NOMO-1 (cell line): ENCODE data around the gene STK32B.

Experiments used
- DNase-seq, 2 experiments: peaks; one replicate each; lab custom pipeline; 2025; ENCODE audit not compliant: unreplicated experiment in 2 of 2; lab: John Stamatoyannopoulos, UW

STK32B gene

DNA sequence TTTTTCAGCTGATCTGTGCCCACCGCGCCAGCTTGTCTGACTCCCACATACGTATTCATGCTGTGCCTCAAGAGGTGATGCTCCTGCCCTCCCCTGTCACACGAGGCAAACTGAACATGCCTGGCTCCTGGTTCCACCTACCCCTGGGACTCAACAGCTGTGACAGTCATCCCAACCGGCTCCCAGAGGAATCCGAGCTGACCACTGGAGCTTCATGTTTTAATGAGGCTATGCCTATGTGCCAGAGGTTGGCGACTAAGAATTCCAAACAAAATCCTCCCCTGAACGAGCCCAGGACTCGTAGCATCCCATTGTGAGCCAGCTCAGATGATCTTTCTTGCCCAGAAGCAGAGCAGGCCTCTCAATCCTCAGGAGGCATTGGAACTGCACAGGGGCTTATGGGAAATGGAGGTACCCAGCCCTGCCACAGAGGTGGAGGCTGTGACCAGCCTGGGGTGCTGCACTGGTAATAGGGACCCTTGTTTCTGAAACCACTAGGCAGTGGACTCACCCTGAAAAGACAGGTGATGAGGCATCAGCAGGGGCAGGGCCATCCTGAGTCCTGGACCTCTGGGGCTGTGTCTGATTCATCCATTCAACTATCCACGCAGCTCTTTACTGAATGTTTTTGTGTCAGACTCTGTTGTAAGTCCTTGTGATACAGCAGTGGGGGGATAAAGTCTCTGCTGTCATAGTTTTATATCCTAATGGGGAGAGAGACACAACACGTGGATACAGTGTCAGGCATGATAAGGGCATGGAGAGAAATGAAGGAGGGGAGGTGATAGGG is 332.1 kb downstream of the STK32B start:
- DNase-seq, result no peak

- no peak for DNase-seq
These were observed 334.5 kb downstream of the STK32B start for GRCh38 chr4:5385741-5386311.

DNA sequence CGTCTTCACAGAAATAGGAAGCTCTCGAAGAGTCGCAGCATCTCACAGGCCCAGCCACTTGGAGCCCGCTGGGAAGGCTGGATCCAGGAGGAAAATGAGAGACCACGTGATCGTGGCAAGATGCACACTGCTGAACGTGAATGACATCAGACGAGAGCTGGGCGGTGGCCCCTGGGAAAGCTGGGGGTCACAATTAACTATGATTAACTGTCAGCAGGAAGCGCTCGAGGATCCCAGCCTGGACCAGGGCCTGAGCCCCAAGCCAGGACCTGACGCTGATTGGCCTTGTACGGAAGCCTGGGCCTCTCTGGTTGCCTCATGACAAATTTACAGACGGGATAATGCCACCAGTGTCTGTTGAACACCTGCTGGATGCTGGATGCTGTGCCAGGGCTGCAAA is 335.6 kb downstream of the STK32B start:
- no peak for DNase-seq

GRCh38 chr4:5387457-5387856 is 336.2 kb downstream of the STK32B start:
- DNase-seq, result no peak

GRCh38 chr4:5389756-5390310 is 338.6 kb downstream of the STK32B start:
- DNase-seq, result no peak

GRCh38 chr4:5391492-5391891 is 340.2 kb downstream of the STK32B start:
- no peak for DNase-seq

DNA sequence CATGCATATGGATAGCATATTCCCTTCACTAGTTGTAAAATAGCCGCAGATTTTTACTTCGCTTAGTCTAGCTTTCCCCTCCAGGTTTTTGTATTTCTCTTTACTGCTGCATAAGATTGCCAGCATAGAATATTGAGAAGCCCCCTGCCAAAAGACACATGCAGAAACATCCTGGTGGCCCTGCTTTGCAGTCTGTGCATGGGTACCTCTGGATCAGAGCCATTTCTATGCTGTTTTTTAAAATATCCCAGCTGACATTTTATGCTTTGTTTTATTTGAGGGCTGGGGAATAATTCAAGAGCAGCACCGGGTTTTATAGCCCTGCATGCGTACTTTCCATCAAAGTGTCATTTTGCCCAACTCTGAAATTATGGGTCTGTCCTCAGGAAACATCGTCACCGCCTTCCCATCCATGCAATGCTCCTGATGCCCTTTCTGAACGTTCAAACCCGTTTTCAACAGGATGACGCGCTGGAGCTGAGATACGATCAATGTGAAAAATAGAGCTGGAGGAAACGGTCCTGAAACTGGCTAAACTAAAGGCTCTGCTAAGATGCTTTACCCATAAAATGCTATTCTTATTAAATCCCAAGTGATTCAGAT is 342.7 kb downstream of the STK32B start:
- no peak for DNase-seq

DNA sequence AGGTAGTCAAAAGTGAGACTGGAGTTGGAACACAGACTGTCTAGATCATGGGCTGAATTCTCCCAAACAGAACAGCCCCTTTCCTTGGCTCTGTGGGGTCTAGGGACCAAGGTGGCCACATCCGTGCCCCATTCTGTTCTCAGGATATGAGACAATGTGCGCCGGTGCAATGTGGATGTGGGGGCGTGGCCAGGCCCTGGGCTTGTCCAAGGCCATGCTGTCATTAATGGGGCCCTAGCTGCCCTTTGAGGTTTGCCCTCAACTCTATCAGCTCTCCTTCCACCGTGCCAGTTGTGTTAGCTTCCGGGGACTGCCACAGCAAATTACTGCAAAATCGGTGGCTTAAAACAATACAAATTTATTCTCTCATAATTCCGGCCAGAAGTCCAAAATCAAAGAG is 344.5 kb downstream of the STK32B start:
- no peak for DNase-seq

DNA sequence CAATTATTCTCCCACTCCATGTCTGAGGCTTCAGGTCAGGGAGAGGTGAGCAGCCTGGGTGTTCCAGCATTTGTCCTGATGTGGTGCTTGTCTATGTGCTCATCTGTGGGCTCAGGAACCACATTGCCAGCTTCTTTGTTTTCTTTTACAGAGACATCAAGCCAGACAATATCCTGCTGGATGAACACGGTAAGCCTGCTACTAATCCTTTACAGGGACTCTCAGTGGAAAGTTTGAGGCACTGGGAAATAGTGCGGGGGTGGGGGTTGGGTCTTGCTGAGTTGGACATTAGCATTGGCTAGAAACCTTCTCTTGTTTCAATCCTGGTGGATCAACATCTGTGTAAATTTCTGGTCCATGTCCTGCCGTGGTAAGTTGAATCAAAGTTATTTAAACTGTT is 346.8 kb downstream of the STK32B start:
- DNase-seq, result no peak

DNA sequence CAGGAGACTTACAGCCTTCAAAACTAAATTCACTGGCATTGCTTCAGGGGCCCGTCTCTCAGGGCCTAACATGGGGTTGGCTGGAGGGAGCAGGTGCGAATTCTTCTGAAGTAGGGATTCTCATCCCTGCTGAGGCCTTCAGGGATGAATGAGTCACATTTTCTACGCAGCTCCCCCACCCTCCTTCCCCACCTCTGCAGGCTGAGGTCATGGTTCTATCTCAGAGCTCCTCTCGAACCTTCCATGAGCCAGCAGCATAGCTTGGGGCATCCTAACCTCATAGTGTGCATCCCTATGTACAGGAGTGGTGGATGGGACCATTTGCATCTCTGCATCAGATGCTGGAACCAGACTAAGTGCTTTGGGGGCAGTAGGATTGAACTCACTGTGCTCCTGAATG is 347.8 kb downstream of the STK32B start:
- DNase-seq, result no peak

DNA sequence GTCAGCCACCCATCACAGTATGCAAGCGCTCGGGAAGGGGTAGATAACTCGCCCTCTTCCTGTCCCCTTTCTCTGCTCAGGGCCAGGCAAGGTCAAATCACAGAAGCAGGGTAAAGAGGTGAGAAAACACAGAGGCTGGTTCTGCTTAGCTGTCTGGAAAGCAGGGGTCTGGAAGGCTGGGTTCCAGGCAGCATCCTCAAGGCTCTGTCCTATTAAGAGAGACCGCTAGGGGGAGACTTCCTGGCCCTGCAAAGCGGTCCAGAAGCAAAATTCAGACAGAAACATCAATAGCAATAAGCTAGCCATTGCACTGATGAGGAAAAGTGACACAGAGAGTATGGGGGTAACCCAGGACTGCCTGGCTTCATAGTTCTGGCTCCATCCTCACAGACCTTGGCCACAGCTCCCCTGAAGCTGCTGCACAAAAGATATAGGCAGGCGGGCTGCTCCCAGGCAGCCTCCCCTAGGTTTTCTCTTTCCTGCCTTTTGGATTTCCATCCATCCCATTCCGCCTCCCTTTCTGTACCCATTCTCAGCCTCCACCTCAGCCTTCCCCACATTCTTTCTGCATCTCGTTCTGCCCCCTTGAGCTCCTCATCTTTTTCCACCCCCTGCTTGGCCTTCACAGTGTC is 348.6 kb downstream of the STK32B start:
- DNase-seq, result no peak

- no peak for DNase-seq
These were observed 352.6 kb downstream of the STK32B start for GRCh38 chr4:5403746-5404497.

GRCh38 chr4:5409237-5409636 is 358.0 kb downstream of the STK32B start:
- no peak for DNase-seq

- DNase-seq, result no peak
These were observed 358.8 kb downstream of the STK32B start for GRCh38 chr4:5409972-5410618.

GRCh38 chr4:5412296-5412695 is 361.0 kb downstream of the STK32B start:
- DNase-seq, result no peak

- DNase-seq, result no peak
These were observed 361.5 kb downstream of the STK32B start for GRCh38 chr4:5412751-5413150.

DNA sequence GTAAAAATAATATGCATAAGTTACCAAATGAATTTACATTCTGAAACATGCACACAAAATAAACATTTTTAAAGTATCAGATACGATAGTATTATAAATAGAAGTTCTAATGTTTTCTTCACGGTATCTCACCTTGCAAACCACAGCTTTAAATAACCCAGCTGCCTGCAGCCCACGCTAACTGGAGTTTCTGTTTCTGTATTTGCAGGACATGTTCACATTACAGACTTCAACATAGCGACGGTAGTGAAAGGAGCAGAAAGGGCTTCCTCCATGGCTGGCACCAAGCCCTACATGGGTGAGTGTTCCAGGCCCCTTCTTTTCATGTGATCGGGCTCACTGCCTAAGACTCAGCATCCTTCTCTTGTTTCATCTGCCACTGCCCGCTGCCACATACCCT is 365.4 kb downstream of the STK32B start:
- no peak for DNase-seq

DNA sequence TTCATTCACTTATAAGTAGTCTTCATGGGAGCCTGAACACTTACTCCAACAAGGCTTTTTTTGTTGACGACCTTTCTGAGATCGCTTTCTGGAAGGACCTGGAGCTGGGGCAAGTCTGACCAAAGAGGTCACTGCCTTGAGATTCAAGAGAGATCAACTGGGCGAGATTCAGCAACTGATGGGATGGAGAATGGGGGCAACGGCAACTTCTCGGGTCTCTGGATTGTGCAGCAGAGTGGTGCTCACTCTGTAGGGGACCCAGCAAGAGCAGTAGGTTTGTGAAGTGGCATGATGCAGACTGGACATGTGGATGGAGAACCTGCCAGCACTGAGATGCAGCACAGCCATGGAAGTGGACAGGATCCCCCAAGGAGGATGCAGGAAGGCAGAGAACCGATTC is 369.0 kb downstream of the STK32B start:
- no peak for DNase-seq

- DNase-seq, result no peak
These were observed 370.1 kb downstream of the STK32B start for GRCh38 chr4:5421416-5421815.

GRCh38 chr4:5422195-5422594 is 370.9 kb downstream of the STK32B start:
- DNase-seq, result no peak
